Measurements from ENCODE around the gene WFIKKN1.
"Not testable (repeated sequence)": the region's sequence is repeated elsewhere in the genome, so short reads cannot be mapped to it uniquely, and the experiment has no call there.

WFIKKN1 gene

DNA sequence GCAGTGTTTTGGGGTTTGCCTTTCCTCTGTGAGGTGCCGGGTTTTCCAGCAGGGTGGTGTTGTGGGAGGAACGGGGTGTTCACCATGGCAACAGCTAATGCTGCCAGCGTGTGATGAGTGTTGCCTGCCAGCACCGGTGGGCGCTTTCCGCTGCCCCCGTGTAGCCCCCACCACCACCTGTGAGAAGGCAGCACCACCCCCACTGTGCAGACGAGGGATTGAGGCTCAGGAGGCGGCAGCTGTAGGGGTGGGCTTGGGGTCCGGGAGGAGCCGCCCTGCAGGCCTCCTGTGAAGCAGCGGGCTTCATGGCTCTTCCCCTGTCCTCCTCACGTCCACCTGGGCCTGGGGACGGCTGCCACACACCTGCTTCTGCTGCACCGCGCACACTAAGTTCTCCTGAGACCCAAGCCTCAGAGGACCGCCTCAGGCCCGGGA lies 35.7 kb upstream of the WFIKKN1 start:
- no peak for DNase-seq (ENCODE audit: low read depth)

- DNase-seq (ENCODE audit: low read depth), result no peak
These were observed 34.6 kb upstream of the WFIKKN1 start for GRCh38 chr16:595942-596735.

- no peak for DNase-seq (ENCODE audit: low read depth)
These were observed 34.1 kb upstream of the WFIKKN1 start for GRCh38 chr16:596736-597060.

GRCh38 chr16:597655-598054 lies 33.1 kb upstream of the WFIKKN1 start:
- DNase-seq (ENCODE audit: low read depth), result not testable (repeated sequence)

DNA sequence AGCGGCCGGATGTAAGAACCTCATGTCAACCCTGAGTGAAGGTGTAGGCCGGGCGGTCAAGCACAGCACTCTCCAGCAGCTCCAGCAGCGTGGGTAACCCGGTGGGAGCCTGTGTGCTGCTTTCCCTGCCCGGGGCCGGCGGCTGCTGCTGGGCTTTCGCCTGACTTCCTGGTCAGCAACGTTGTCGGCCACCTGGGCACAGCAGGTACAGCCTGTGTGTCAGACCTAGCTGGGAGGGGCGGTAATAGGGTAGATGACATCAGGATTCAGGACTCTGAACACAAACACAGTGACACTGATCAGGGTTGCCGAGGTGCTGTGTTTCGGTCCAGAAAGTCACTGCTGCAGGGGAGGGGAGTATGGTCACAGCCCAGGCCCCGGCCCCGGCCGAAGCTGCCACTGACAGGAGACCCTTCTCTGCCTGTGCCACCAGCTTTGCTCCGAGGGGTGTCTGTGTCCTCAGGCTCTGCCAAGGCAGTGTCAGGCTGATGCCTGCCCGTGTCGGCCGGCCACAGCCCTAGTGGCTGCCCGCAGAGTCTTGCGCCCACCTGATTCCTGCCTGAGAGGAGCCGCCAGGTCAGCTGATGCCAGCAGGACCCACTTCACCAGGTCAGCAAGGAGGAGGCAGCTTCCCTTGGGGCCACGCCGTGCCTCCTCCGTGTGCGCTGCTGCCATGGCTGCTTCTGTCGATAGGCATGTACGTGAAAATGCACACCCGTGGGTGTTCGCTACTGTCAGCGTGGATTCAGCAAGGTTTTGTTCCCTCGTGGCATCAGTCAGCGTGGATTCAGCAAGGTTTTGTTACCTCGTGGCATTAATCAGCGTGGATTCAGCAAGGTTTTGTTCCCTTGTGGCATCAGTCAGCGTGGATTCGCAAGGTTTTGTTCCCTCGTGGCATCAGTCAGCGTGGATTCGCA lies 31.7 kb upstream of the WFIKKN1 start:
- DNase-seq (ENCODE audit: low read depth), result no peak

DNA sequence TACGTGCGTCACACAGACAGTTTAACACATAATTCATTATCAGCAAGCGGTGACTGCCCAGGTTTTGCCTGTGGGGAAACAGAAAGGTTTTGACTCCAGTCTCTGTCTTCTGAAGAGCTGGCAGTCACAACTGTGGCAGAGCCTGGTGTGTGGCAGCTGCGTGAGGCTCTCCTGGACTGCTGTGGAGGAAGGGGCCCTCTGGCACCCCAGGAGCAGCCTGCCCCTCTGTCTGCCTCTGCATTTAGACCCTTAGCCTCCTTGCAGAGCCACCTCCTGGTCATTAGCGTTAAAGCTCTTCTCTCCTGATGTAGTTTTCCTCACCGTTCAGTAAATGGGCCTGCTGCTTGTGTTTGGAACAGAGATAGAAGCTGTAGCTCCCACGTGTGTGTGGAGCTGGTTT lies 30.0 kb upstream of the WFIKKN1 start:
- no peak for DNase-seq (ENCODE audit: low read depth)

GRCh38 chr16:603933-604332 lies 26.9 kb upstream of the WFIKKN1 start:
- DNase-seq (ENCODE audit: low read depth), result no peak

DNA sequence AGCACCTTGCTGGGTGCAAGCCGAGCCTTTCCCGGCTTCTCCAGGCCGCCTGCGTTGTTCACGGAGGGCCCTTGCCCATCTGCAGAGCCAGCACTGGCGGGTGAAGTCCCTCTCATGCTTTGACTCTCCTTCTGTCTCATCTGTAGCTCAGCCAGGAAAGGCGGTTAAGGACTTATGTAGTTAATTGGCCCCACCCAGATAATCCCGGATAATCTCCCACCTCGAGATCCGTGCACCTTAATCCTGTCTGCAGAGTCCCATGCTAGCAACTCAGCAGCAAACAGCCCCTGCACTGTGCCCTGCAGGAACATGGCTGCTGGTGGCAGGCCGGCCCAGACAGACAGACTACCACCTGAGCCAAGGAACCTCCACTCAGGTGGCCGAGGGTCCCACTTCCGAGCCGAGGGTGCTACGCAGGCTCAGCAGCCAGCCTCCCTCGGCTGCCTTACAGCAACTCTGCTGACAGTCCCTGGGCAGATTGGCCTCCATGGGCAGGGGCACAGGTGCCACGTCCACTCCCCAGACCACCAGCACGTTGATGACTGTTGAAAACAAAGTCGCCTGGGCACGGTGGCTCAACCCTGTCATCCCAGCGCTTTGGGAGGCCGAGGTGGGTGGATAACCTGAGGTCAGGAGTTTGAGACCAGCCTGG lies 24.0 kb upstream of the WFIKKN1 start:
- DNase-seq (ENCODE audit: low read depth), result no peak

GRCh38 chr16:608019-608418 lies 22.8 kb upstream of the WFIKKN1 start:
- no peak for DNase-seq (ENCODE audit: low read depth)

GRCh38 chr16:609316-609715 lies 21.5 kb upstream of the WFIKKN1 start:
- DNase-seq (ENCODE audit: low read depth), result no peak

- DNase-seq (ENCODE audit: low read depth), result no peak
These were observed 20.8 kb upstream of the WFIKKN1 start for GRCh38 chr16:609984-610383.

GRCh38 chr16:610513-611381 lies 20.0 kb upstream of the WFIKKN1 start:
- no peak for DNase-seq (ENCODE audit: low read depth)

DNA sequence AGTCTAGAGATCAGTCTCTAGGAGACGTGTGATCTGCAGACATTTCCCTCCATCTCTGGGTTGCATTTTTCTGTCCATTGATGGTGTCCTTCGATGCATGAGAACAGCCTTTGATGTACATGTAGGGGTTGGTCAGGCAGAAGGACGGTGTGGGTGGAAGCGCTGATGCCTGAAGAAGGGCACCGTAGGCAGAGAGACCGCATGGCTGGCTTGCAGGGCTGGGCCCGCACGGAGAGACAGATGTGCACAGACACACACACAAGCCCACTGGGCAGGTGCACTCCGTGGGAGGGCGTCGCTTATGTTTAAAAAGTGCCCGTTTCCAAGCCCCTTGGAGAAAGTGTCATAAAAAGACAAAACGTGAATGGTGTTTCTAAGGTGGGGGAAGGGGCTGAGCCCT lies 15.7 kb upstream of the WFIKKN1 start:
- no peak for DNase-seq (ENCODE audit: low read depth)

GRCh38 chr16:616733-617586 lies 13.8 kb upstream of the WFIKKN1 start:
- DNase-seq (ENCODE audit: low read depth), result no peak

GRCh38 chr16:617855-618254 lies 12.9 kb upstream of the WFIKKN1 start:
- DNase-seq (ENCODE audit: low read depth), result no peak

GRCh38 chr16:619476-620100 lies 11.2 kb upstream of the WFIKKN1 start:
- no peak for DNase-seq (ENCODE audit: low read depth)

DNA sequence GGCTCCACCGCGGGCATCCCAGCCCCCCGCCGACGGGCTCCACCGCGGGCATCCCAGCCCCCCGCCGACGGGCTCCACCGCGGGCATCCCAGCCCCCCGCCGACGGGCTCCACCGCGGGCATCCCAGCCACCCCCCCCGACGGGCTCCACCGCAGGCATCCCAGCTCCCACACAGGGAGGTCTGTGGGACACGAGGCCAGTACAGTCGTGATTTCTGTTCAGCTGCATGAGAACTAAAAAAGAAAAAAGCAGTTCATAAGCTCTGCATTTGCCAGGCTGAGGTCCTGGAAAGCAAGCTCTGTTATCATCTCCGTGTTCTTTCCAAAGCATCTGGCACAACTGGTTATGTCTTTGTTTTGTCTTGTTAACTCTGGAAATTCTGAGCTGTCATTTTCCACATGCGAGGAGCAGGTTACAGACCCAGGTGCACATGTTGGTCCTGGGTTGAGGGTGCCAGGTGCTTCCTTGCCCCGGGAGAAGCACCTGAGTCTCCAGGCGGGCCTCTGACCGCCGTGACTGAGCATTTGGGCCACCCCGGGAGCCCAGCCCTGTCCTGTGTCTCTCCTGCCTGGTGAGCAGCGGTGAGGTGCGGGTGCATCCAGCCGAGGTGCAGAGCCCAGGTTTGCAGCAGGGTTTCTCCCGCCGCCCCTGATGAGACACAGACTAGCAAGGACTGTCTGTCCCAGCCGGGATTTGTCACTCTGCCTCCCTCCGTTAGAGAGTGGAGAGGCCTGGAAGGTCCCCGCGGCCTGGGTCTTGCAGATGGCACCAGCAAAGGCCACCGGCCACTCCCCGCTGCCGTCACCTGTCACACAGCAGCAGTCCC lies 9.9 kb upstream of the WFIKKN1 start:
- no peak for DNase-seq (ENCODE audit: low read depth)

GRCh38 chr16:621526-622105 lies 9.2 kb upstream of the WFIKKN1 start:
- DNase-seq (ENCODE audit: low read depth), result no peak

GRCh38 chr16:622920-623280 lies 7.9 kb upstream of the WFIKKN1 start:
- DNase-seq (ENCODE audit: low read depth), result no peak
